KG1 (cell line): ENCODE data around the gene PRDM5.
A peak's percentile ranks its signal among the peaks of the same experiment; 100 is the strongest.
"Not testable (repeated sequence)": the region's sequence is repeated elsewhere in the genome, so short reads cannot be mapped to it uniquely, and the experiment has no call there.

Experiments used
- DNase-seq: peaks from one replicate; lab custom pipeline; 2025; lab: John Stamatoyannopoulos, UW

Gene PRDM5

DNA sequence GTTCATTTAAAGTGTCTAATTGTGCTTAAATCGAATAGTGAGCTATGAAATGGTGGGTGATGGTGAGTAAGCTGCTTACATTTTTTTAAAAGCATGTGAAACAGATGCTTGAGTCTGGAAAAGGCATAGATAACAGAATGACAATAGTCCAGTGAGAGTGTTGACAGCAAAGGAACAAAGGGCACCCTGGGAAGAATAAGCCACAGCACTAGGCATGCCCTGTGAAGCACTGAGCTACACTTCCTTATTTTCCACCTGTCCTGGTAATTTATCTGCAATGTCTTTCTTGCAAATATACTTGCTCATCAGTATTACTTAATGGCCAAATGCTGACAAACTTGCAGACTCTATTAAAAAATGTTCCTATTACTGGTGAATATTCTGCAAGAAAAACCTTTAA lies 168.7 kb downstream of the PRDM5 start:
- no peak for DNase-seq

DNA sequence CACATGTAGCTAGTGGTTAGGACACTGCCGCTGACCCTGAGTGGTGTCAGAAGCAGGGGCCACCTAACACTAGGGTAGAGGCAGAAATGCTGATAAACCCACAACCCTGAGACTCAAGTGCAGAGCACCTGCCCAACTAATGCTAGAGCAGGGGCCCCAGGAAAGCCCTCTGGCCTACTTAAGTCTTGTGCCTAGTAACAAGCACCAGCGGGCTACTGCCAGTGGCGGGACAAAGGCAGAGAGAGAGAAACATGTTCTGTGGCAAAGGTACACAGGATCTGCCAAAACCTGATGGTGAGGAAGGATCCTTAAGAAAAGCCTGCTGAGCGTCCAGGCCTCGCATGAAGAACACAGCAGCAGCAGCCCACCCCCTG lies 172.4 kb downstream of the PRDM5 start:
- no peak for DNase-seq

DNA sequence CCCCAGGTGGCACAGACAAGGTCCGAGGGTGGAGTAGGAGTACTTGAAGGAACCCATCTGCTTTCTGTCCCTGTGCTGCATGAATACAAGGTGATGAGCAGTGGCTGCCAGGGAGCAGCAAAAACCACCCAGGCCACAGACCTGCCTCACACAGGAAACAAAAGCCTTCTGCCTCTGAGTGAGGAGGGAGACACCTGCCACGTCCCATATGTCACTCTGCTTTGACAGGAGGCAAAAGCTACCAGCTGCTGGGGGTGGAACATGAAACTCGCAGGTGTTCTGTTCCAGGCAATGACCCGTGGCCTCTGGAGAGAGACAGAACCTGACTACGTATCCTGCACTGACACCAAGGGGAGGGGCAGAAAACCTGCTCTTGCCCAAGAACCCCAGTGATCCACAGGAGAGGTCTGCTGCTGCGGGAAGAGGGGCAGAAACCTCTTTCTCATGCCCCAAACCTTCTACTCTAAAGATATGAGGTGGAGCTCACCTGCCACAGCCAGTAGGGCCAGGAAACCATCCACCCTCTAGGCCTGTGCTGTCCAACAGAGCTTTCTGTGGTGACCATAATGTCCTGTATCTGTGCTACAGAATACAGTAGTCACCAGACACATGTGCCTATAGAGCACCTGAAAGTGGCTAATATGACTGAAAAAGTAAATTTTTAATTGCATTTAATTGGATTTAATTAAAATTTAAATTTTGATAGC lies 172.9 kb downstream of the PRDM5 start:
- peak; percentile 9 for DNase-seq

DNA sequence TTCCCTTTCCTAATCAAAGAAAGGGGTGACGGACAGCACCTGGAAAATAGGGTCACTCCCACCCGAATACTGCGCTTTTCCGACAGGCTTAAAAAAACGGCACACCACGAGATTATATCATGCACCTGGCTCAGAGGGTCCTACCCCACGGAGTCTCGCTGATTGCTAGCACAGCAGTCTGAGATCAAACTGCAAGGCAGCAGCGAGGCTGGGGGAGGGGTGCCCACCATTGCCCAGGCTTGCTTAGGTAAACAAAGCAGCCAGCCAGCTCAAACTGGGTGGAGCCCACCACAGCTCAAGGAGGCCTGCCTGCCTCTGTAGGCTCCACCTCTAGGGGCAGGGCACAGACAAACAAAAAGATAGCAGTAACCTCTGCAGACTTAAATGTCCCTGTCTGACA lies 180.9 kb downstream of the PRDM5 start:
- DNase-seq, result not testable (repeated sequence)

DNA sequence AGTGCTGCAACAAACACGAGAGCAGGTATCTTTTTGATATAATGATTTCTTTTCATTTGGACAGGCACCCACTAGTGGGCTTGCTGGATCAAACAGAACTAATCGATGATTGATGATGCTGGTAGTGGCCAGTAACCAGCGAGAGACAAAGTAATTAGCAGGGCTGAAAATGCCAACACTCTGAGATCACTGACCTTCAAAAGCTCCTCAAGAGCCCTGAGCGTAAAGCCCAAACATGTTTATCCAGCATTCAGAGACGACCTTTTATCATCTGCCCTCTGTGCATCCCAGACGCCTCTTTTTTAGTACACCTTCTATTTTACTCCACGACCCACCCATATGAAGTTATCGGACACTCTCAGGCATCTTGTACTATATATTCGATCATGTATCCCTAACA lies 186.2 kb downstream of the PRDM5 start:
- no peak for DNase-seq

DNA sequence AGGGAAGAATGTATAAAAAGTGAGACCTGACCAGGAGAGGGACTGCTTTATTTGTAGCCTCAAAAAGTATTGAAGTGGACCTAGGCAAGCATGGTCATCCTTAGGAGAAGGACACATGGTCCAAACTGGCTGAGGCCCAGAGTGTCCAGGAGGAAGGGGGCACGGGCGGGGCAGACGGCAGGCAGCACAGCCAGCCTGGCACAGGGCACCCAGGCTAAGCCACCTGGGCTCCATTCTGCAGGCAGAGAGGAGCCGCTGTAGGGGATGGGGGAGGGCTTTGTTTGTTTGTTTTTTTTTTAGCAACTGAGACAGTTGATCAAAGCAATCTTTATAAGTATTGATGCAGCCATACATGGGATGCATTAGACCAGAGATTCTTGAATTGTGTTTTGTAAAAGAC lies 188.6 kb downstream of the PRDM5 start:
- no peak for DNase-seq

DNA sequence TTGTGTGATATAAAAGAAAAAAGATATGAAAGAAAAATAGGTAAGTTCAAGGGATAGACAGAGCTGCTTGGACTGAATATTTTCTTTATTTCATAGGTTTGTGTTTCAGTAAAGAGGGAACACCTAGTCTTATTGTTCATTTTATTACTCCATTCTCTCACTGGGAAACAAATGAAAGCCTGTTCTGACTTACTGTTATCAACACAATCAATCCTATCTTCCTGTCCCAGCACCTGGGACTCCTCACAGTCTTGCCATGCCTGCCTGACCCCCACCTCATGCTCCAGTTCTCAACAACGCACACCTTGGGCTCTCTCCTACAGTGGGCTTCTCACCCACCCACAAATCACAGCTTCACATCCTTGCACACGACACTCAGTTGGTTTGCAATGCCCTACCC lies 189.5 kb downstream of the PRDM5 start:
- DNase-seq, result no peak

DNA sequence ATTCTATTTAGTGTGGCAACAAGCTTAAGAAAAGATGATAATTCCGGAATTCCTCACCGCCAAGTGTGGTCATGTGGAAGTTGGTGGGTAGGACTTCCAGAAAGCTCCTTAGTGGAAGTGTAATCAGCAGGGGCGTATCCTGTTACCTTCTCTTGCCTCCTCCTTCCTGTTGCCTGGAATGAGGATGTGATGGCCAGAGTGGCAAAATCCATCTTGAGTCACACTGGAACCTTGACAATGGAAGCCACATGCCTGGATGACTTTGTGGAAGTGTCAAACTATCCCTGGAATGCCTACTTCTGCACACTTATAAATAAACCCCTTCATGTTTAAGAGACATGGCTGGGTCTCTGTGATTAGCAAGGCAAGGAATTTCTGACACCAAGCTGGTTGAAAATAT lies 191.0 kb downstream of the PRDM5 start:
- DNase-seq, result no peak

DNA sequence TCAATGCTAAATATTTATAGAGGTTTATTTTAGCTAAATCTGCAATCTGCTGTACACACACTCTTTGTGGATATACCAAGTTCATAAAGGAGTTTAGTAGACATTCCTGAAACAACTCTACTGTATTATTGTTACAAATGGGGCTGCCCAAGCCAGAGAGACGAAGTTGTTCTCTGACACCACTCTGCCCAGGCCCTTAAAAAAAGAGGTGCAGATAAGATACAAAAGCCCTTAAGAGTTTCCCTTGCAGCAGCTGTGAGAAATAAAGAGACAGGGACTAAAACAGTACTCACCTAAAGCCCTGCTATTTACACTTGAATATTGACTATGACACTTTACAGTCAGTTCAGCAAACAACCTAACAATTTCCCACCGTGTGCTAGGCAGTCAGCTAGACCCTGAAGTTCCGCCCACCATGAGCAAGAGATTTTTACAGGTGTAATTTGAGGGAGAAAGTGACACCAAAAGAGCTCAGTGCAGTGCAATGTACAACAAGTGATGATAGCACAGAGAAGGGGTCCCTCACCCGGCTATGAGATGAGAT lies 191.7 kb downstream of the PRDM5 start:
- no peak for DNase-seq

DNA sequence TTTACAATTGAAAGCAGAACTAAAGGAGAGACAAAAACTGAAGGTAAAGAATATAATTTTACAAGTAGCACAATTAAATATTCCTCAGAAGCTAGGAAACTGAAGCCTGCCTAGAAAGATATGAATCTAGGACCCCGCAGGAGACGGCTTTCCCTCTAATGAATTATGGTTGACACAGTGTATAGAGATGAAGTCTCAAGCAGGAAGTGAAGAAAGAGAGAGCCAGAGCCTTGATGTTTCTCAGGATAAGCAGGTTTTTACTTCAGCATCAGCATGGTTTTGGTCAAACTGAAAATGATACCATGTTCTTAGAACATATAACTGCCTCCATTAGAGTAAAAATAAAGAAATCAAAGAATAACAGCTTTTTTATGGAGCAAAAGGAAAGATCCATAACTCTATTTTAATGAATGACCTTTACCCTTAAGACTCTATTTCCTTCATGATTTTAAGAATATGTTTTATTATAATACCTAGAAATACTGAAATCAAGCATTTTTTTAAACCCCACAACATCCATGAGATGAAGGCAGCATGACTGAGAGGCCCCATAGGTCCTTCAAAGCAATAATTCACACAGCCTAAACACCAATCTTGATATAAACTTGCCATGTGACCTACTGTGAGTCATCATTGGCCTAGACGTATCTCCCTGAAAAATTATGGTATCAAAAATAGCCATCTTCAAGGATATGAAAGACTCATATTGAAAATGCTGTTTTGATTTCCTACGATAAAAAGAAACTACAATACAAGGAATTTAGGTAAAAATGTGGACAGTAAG lies 193.4 kb downstream of the PRDM5 start:
- DNase-seq, result no peak

DNA sequence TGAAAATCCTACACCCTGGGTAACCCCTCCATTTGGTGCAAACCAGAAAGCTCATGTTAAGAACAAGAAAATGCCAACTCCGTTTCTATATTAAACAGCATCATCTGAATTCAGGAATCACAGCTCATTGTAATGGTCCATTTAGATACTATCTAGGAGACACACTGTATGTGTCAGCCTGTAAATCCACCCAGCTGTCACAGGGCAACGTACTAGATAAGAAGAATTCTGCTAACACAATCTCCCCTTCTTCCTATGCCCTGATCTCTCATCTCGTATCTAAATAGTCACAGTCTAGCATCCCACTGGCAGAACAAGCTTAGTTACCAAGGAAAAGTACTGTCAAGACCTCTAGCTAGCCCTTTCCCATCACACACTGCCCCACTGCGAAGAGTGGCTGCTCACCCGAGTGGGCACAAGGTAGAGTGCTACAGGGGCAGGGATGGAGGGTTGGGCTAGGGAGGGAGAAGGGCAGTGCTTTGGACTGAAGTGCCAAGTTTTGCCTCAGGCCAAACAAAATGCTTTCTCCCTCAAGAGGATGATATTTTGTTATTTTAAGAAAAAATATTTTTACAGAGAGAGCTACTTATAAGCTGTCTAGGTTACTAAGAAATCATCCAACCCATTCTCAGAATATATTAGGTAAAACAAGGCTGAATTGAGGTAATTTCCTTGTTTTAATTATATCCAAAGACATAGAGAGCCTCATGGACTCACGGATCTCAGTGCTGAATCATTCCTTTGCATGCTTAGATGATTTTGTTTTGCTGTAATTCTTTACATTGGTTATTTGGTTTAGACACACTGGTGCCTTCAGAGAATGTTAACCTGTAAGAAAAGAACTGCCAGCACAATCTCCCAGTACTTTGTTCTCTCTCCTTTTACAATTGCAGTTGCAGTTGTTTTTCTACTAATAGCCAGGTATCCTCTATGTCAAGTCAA lies 196.6 kb downstream of the PRDM5 start:
- DNase-seq, result no peak

DNA sequence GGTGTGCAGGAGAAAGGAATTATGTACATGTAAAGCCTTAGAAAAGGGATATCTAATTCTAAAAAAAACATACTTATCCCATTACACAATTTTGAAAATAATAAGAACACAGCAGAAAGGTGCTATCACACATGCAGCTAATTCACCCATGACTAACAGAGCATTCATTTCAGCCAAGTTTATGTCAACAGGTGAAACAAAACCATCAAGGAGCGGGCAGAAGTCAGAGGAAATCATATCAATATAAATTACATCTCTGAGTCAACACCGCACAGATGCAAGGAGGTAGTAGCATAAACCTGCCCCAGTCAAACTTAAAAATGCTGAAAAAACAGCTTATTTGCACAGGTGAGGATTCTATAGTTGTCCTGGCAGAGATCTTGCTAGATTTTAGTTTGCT lies 197.9 kb downstream of the PRDM5 start:
- DNase-seq, result no peak

DNA sequence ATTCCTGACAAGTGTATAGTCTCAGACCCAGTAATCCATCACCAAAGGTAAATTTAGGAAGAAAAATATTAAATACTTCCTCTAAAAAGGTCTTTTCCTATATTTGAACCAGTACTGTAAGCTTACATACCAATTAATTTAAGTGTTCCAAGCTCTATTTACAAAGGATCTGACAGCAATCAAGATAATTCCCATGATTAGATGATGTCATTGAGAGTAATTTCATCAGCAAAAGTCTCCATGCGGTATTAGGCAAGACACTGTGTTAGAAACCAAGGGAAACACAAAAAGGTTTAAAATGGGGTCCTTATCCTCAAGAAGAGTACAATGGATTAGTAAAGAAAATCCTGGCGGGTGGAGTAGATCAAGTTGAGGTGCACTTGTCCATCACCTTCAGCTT lies 198.5 kb downstream of the PRDM5 start:
- no peak for DNase-seq

DNA sequence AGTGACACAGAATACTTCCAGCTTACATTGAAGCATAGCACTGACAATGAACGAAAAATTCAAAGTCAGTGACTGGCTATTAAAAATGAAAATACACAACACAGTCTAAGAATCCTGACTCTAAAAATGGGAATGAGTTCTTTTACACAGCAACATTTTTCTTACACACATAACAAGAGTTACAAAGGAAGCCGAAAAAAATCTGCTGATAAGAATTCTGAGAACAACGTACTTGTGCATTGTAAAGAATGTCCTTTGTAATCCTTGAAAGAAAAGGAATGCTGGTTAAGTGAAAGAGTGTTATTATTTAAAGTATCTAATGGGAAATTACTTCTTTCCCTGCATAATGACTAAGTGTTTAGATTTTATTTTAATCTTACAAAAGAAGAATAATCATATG lies 199.4 kb downstream of the PRDM5 start:
- DNase-seq, result no peak

DNA sequence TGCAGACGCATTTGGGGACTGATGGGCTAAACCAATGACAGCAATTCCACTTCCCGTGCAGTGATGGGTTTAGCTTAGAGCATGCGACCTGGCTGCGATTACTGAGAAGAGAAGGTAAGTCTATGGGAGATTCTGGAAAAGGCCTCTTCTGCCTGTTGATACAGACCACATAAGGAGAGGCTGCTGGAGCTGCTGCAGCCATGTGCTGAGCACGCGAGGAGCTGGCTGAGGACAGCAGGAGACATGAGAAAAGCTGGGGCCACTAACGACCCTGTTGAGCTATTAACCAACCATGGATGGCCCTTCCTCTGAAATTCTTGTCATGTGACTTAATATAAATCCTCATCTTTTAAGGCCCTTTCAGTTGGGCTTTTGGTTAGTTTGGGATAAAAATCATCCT lies 199.9 kb downstream of the PRDM5 start:
- DNase-seq, result no peak

DNA sequence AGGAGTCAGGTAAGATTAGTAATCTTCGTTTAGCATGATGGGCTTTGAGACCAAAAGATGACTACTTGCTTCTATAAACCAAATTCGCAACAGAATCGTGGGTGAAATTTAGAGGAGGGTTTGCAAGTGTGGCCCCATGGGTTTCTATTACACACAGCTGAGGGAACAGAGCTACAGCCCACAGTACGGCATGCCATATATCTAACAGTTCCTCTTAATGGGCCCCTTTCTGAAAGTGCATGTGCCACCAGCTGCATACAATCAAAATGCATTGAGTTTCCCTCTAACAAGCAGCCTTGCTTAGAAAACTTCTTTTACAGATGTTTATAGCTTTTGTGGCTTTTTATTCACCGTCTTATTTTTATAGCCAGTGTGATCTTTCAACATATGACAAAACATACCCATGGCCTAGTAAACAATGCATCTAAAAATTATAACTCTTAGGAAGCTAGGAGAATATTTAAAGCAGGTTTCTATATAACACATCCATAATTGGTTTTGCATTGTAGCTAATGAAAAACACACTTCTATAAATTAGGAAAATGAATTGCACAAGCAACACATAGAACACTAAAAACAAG lies 202.1 kb downstream of the PRDM5 start:
- DNase-seq, result no peak

DNA sequence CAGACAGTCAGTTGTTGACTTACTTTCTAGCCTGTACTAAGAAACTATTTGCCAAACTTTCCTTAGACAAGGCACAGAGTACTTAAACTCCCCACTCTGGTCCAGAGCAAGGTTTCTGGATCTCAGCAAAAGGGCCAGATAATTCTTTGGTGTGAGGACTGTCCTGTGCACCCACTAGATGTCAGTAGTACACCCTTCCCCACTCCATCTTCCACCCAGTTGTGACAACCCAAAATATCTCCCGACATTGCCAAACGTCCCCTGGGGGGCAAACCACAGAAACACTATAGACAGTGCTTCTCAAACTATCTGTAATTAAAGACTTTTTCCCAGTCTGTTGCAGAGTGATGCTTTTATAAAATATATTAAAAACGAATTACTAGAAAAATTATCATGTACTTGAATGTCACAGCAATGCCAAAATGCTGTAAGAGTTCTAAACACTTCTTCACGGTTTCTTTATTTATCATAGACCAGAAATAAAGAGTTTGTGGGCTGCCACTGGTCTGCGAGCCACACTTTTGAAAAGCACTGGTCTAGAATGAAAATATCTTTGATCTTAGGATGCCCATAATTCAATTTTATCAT lies 203.5 kb downstream of the PRDM5 start:
- DNase-seq, result no peak

DNA sequence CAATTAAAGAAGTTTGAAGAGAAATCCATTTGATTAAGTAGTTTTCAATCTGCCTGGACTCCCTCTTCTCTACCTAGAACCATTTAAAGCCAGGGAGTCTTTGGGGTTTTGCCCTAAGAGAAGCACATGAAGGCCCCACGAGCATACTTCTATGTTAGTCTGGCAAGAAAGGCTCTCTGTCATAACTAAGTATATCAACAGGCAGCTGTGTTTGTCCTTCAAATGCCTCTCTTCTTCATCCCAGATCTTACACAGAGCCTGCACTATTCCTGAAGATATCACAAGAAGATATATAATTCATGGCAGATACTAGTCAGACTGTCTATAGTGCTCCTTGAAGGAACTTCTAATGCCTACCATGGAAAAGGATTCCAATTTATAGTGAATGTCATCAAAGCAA lies 206.2 kb downstream of the PRDM5 start:
- no peak for DNase-seq

DNA sequence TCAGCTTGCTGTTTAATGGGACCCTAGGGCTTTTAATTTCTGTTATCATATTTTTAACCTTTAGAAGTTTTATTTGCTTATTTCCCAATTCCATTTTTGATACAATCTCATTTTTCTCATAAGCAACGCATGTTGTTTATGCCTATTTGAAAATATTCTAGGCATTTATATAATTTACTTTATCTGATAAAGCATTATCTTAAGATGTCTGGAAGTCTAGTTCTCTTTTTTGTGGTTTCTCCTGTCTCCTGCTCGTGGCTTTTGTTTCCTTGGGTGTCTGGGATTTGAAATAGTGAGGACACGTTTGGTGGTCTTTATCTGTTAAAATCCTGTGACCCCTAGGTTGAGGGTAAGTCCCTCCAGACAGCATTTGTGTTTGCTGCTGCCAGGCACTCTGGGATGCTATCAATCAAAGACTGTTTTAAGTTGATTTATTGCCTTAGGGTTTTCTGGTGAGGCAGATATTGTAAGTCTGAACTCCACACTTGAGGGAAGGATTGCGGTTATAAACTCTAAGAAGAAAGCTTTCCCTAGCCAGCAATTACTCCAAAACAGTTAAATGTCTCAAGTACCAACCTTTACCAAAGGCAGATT lies 208.0 kb downstream of the PRDM5 start:
- DNase-seq, result no peak

DNA sequence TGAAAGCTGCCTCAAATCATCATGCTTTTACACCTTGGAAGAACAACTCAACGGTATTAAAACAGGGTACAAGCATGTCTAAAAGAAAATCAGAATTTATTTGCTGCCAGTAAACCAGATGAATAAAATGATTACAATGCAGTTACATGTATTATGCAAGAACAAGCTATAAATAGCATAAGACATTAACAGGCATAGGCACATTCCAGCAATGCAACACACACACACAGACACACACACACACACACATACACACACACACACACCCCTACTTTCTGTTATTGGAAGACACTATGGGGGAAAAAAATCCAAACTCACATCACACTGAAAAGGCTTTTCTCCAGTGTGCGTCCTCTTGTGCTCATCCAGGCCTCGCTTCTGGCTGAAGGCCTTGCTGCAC lies 212.5 kb downstream of the PRDM5 start:
- DNase-seq, result no peak

DNA sequence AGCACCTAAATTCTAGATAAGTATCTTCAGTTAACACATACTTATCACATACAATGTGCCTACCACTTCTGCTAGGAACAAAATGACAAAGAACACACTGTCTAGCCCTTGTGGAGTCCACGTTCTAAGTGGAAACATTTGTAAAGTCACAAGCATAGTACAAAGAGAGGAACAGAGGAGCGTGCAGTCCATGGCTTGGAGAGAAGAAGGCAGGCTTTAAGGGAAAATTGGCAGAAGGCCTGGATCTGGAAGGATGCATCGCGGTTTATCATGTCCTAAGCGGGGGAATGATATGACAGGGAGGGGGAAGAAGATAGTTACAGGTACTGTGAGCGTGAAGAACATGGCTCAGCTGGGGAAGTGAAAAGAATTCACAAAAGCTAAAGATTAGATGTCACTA lies 218.0 kb downstream of the PRDM5 start:
- DNase-seq, result no peak
